ENCODE results near the gene FBXO30.

DNA sequence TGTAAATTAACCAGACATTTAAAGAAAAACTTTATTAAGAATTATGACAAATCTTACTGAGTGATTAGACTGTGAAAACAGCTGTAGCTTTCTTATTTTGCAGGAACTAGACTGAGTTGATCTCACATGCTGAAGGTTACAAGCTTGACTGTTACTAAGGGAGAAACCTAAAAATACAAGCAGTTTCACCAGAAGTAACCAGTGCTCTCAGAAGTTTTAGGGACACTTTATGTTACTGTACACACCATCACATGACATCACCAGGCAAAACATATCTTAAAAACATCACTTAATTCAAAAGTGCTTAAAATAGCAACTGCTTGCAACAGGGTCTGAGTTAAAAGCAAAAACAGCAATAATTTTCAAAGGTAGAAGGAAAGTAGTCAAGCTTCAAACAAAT lies 5.4 kb downstream of the FBXO30 start:
- no peak for TF ChIP-seq EZH2 (optimal IDR thresholded peaks at IDR 0.05; ENCODE audit: low read depth, low read length)
- TF ChIP-seq, protein P1, sequence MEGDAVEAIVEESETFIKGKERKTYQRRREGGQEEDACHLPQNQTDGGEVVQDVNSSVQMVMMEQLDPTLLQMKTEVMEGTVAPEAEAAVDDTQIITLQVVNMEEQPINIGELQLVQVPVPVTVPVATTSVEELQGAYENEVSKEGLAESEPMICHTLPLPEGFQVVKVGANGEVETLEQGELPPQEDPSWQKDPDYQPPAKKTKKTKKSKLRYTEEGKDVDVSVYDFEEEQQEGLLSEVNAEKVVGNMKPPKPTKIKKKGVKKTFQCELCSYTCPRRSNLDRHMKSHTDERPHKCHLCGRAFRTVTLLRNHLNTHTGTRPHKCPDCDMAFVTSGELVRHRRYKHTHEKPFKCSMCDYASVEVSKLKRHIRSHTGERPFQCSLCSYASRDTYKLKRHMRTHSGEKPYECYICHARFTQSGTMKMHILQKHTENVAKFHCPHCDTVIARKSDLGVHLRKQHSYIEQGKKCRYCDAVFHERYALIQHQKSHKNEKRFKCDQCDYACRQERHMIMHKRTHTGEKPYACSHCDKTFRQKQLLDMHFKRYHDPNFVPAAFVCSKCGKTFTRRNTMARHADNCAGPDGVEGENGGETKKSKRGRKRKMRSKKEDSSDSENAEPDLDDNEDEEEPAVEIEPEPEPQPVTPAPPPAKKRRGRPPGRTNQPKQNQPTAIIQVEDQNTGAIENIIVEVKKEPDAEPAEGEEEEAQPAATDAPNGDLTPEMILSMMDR (IDR thresholded peaks at IDR 0.05; ENCODE audit: low read length) = no peak
- no peak for TF ChIP-seq EZH2phosphoT487 (IDR thresholded peaks at IDR 0.05; ENCODE audit: low read length)
